HG02885 (cell line): ENCODE data around the gene SLC41A2.
"Not testable (repeated sequence)": the region's sequence is repeated elsewhere in the genome, so short reads cannot be mapped to it uniquely, and the experiment has no call there.

ENCODE experiments used
- ATAC-seq: cut with Tn5 transposase; IDR thresholded peaks from one replicate; pipeline ENCODE4 v1.9.1; 2021; ENCODE audit warnings: mild to moderate bottlenecking; ENCODE audit not compliant: unreplicated experiment, poor library complexity

The SLC41A2 gene, protein sequence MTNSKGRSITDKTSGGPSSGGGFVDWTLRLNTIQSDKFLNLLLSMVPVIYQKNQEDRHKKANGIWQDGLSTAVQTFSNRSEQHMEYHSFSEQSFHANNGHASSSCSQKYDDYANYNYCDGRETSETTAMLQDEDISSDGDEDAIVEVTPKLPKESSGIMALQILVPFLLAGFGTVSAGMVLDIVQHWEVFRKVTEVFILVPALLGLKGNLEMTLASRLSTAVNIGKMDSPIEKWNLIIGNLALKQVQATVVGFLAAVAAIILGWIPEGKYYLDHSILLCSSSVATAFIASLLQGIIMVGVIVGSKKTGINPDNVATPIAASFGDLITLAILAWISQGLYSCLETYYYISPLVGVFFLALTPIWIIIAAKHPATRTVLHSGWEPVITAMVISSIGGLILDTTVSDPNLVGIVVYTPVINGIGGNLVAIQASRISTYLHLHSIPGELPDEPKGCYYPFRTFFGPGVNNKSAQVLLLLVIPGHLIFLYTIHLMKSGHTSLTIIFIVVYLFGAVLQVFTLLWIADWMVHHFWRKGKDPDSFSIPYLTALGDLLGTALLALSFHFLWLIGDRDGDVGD

DNA sequence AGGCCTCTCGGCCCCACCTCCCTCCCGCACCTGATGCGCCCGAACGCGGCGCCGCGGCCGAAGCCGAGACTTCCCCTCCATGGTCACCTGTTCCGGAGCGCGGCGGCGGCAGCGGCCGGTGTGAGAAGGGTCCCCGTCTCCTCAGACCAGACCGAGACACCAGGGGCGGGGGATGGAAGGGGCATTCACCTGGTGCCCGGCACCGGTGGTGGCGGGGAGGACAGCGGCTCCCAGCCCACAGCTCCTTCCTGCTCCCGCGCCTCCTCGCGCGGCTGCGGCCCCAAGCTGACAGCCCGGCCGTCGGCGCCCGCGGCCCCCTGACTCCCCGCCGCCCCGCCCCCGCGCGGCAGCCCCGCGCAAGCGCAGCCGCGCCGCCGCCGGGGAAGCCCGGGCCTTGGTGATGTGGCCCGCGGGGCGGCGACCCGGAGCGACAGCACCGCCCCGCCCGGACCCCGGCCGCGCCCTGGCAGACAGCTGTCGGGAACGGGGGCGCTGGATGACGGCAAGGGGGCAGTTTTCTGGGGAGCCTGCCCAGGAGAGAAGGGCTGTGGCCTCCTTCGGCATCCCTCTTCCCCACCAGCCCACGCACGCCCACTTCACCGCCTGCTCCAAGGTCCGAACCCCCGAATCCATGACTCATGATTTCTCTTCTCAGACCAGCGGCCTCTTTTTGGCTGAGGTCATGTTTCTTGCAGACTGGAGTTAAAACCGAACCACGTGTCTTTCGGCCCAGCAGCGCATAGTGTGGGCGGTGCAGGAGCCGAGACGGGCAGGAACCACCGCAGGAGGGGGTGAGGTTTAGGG lies at the start of gene SLC41A2:
Gene SLC41A2 (minus strand): TSS at position 290 of the 804 bp plus-strand sequence. CDS start 29,763 bp downstream, outside the sequence.
- peak; percentile 83 for ATAC-seq

DNA sequence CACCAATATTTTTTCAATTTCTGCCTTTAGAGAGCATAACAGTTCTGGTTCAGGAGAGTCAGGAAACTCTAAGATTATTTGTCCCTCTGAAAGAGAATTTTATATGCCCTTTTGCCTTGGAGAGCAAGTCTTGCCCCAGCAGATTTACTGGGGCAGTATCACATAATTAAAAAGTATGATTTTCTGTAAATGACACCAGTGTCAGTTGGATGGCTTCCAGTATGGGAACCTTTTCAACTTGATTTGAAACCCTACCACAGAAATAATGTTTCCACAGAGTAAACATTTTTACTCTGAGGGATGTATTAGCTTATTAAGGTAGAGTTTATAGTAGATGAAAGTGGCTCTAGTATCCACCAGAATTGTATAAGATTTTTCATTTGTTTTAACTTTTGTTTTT lies 43.4 kb upstream of the SLC41A2 start:
- no peak for ATAC-seq

DNA sequence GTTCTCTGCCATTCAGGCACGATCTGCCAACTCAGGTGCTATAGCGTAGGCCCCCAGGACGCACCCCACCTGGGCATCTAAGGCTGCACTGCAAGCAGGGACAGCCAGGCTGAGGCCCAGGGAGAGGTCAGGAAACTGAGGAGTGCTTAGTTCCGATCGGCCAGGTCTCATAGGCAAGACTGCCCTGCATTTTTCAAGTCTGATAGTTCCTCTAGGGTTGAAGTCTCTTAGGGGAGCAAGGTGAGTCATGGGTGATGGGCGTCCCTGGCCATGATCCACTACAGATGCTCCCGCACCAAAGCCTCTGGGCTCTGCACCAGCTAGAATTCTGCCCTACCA lies 41.2 kb upstream of the SLC41A2 start:
- no peak for ATAC-seq

DNA sequence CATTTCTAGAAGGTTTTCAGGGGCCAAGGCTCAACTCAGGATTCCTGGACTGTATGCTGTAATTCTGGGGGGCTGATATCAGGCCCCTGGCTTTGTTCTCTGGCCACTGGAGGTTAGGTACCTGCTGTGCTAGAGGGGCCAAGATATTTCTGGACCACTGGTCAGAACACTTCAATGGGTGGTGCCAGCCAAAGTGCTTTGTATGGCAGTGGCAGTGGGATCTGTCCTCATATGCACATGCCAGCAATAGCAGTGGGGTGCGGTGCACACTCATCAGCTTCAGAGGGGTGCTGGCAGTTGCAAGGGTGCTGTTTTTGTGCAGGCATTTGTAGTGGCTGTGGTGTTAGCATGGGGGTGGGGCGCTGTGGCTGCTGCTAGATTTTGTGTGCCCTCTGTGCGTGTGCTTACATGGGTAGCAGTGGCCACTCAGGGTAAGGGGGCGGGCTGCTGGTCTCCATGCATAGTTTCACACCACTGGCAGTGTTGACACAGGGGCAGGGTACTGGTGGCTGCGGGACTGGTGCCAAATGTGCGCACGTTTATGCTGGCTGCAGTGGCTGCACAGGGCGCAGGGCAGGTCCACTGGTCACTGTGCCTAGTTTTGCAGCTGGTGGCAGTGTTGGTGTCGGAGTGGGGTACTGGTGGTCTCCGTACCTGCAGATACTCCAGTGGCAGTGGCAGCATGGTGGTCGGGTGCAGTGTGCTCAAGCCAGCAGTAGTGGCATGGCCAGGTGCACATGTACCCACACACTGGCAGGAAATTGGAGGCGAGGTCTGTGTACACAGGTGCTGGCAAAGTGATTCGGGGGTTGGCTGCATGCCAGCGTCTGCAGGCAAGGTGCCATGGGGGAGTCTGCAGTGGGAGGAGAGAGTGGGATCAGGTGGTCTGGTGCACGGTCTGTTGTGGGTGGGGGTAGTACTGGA lies 40.6 kb upstream of the SLC41A2 start:
- ATAC-seq = no peak

DNA sequence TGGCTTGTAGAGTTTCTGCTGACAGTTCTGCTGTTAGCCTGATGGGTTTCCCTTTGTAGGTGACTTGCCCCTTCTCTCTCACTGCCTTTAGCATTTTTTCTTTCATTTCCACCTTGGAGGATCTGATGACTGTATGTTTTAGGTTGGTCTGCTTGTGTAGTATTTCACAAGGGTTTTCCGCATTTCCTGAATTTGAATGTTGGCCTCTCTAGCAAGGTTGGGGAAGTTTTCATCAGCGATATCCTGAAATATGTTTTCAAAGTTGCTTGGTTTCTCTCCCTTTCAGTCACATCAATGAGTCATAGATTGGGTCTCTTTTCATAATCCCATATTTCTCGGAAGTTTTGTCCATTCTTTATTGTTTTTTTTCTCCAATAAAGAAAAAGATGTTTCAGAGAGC lies 39.5 kb upstream of the SLC41A2 start:
- ATAC-seq = no peak

DNA sequence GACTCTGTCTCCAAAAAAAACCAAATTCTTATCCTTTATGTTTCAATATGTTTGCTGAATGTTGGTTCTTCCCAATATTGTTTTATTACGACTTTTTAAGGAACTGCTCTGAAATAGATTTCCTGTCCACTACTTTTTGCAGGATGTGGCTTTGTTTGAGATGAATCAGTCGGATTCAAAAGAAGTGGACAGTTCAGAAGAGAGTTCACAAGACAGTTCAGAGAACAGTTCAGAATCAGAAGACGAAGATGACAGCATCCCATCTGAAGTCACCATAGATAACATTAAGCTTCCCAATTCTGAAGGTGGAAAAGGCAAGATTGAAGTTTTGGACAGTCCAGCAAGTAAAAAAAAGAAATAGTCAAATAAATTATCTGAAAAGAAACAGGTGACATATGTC lies 36.2 kb upstream of the SLC41A2 start:
- no peak for ATAC-seq

DNA sequence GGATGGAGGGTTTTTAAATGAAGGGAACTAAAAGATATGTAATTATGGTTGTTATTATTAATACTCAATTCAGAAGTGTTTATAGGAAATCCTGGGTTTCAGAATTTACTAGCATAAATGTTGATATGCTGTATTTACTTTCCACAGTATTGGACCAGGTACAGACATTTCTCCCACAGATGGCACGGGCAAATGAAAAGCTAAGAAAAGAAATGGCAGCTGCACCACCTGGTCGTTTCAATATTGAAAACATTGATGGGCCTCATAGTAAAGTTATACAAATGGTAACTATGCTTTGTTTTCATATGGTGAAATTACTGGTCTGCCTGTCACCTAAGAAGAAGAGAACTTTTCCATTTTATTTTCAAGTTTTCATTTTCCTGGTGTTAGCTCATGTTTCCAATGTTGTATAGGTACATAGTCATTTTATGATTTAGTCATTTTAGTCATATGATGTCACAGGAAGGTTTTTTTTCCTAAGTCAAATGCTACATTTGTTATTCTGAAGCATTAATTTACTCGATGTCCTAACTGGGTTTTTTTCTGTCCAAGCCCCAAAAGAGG lies 33.6 kb upstream of the SLC41A2 start:
- no peak for ATAC-seq

DNA sequence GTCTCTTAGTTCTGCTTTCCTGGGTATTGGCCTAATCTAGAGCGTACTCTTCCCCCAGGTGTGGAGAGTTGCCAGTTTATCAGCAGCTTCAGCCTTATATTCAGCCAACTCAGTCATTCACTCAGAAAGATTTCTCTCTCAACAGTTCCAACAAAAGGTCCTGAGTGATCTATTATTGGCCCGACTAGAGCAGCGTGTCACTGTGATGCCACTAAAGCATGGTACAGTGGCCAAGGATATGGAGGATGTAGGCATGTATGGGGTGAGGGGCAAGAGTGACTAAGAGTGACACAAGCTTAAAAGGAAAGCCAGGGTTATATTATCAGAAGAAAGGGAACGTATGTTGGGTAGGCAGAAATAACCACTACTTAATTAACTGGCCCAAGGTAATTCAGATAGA lies 32.9 kb upstream of the SLC41A2 start:
- ATAC-seq = no peak

DNA sequence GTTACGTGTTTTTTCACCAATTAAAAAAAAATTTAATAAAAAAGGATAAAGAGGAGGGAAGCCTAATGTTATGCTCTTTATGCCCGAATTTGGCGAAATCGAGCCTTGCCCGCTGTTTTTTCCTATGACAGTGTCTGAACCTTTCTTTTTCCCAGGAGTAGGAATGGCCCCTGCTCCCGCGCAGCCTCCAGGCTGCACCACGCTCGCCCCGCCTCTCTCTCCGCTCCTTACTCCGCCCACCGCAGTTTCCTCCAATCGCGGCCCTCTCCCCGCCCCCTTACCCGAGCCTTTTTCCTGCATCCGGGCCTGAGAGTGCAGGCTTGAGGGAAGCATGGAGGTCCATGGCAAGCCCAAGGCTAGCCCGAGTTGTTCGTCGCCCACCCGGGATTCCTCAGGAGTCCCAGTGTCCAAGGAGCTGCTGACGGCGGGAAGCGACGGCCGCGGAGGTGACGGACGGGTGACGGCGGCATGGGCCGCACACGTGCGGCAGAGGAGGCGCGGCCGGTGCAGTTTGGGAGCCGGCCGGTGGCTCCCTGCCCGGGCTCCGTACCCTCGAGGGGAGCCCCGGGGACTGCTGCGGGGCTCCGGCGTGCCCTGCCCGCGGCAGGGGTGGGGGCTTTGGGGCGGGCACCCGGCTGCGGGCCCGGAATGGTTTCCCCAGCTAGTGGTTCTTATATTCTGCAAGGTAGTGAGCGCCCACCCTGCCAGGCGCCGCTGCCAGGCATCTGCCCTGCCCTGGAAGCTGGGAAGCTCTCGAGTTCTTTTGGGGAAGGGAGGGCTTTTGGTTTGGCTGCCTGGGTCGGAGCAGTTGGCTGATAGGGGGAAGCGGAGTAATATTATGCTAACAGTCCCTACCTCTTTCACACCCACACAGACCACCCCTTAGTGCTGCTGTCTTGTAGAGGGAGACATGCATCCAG lies 28.2 kb upstream of the SLC41A2 start, which contains the start of gene NOPCHAP1:
Gene NOPCHAP1 (plus strand): TSS at position 295 of the 920 bp plus-strand sequence. CDS start 37 bp downstream, at position 332.
- ATAC-seq = peak; percentile 97

DNA sequence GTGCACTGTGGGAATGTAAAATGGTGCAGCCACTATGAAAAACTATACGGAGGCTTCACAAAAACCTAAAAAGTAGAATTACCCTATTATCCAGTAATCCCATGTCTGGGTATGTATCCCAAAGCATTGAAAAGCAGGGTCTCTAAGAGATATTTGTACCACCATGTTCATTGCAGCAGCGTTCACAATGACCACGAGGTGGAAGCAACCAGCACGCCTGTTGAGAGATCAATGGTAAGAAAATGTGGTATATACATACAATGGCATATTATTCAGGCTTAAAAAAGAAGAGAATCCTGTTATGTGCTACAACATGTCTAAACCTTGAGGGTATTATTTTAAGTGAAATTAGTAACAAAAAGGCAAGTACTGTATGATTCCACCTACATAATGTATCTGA lies 27.1 kb upstream of the SLC41A2 start:
- ATAC-seq = no peak

DNA sequence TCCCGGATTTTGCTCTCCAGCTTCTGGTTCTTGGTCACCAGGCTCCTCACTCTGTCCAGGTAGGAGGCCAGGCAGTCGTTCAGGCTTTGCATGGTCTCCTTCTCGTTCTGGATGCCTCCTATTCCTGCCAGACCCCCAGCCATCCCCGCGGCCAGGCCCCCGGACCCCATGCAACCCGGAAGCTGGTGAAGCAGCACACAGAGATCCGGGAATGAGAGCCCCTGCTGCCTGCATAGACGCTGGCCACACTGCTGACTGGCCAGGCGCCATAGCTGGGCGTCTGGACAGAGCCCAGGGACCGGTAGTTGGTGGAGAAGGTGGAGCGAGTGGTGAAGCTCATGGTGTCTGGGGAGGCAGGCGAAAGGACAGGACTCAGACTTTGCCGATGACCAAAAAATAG lies 19.6 kb upstream of the SLC41A2 start:
- not testable (repeated sequence) for ATAC-seq

DNA sequence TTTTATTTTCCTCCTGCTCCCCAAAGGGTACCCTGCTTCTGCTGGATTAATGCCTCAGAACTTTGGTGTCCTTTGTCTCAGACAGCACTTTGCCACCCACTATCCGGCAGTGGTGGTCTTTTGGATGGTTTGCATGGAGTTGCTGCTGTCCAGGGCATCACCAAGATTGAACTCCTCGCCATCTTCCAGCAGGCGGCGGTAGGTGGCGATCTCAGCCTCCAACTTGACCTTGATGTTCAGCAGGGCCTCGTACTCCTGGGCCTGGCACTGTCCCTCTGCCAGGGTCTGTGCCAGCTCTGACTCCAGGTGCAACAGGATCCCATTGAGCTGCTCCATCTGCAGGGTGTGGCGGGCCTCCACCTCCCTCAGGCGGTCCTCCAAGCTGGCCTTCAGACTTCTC lies 18.6 kb upstream of the SLC41A2 start:
- no peak for ATAC-seq

DNA sequence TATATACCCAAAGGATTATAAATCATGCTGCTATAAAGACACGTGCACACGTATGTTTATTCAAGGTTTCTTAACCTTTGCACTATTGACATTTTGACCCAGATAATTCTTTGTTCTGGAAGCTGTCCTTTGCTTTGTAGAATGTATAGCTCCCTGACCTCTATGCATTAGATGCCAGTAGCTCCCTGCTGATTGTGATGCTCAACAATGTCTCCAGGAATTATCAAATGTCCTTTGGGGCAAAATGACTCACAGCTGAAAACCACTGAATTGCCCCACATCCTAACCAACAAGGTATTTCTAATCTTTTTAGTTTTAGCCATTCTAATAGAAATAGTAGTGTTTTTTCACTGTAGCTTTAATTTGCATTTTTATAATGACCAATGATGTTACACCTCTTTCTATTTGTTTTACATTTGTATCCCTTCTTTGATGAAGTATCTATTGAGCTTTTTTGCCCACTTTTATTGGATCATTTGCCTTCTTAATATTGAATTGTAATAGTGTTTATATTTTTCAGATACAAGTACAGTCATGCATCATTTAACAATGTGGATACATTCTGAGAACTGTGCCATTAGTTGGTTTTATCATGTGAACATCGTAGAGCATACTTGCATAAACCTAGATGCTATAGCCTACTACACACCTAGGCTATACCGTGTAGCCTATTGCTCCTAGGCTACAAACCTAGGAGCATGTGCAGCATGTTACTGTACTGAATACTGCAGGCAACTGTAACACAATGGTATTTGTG lies 17.7 kb upstream of the SLC41A2 start:
- ATAC-seq = no peak

DNA sequence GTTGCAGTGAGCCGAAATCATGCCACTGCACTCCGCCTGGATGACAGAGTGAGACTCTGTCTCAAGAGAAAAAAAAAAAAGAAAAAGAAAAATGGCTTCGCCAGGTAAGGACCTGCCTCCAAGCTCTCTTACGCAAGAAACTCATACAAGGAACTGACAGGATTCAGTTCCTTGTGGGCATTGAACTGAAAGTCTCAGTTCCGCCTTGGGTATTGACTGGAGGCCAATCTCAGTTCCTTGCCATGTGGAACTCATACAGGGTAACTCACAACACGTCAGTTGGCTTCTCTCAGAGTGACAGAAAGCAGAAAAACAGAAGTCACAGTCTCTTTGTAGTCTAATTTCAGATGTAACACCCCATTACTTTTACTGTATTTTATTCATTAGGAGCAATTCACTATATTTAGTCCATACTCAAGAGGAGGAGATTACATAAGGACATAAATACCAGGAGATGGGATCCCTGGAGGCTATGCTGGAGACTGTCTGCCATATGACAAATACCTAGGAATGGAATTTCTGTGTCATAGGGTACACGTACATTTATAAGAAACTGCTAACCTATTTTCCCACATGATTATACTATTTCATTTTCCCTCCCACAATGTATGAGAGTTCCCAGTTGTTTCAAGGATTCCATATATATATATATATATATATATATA lies 16.7 kb upstream of the SLC41A2 start:
- ATAC-seq = peak; percentile 97

DNA sequence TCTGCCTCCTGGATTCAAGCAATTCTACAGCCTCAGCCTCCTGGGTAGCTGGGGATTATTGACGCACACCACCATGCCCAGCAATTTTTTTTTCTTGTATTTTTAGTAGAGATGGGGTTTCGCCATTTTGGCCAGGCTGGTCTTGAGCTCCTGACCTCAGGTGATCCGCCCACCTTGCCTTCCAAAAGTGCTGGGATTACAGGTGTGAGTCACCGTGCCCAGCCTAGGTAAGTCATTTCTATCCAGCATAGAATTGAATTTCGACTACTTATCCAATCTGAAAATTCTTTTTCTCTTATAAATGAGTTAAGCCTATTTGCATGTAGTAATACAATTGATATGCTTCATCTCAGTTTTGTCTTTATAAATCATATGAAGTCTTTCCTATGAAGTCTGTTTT lies 15.2 kb upstream of the SLC41A2 start:
- ATAC-seq = no peak

DNA sequence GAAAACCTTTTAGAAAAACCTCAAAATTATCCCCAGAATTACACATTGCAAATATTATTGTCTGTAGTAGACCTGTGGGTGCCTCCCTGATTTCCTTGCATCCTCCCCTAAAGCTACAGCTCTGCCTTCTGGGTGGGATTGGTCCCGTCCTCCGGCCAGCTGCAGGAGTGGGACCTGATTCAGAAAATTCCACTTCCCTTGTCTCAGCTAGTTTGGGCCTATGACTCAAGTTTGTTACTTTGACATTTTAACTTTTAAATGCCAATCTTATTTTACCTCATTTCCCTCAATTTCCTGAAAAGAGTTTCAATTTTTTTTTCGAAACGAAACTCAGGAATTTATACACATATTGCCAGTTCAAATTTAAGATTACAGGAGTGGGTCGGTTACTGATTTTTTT lies 13.2 kb upstream of the SLC41A2 start:
- no peak for ATAC-seq

DNA sequence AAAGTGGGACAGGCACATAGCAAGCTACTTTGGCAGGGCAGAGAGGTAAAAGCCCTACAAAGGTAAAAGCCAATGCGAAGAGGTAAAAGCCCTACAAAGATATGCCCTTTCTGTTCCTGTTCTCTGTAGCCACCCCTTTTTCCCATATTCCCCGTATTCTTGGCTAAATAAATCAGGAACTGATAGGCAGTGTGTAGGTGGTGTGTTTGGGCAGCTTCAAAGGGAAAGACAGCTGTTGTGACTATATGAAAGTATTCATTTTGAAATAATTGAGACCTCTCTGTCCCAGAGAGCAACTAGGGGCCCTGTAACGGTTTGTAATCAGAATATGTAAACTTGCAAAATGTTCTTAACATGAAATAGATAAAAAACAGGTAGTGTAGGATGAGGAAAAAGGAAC lies 11.3 kb upstream of the SLC41A2 start:
- ATAC-seq = no peak

DNA sequence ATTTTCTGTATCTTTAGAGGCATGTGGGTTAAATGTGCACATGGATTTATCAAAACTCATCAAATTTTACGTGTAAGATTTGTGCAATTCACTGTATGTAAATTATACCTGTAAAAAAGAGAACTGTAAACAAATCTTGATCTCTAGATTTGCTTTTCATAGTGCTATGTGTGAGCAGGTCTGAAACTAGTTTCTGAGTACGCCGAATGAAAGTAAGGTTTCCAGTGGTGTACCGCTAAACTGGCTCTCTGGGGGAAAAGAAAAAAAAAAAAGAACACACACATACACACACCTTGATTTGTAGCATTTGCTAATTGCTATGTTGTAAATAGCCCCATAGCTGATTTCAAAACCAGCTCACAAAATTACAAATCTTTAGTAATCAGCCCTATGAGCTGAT lies 8.6 kb upstream of the SLC41A2 start:
- ATAC-seq = peak; percentile 88
